Activated CD4-positive, alpha-beta T cell treated with anti-CD3 and anti-CD28 coated beads, Interleukin-2, Interleukin-6, amounts not matched to agents 100 ng/mL and 50 ng/mL, durations not matched to agents 16 hours and 8 hours (primary cell): ENCODE data around the gene PPP1R12C.

Experiments used
- DNase-seq: peaks from one replicate; pipeline ENCODE4 v3.0.0-alpha.2; 2020

PPP1R12C gene

DNA sequence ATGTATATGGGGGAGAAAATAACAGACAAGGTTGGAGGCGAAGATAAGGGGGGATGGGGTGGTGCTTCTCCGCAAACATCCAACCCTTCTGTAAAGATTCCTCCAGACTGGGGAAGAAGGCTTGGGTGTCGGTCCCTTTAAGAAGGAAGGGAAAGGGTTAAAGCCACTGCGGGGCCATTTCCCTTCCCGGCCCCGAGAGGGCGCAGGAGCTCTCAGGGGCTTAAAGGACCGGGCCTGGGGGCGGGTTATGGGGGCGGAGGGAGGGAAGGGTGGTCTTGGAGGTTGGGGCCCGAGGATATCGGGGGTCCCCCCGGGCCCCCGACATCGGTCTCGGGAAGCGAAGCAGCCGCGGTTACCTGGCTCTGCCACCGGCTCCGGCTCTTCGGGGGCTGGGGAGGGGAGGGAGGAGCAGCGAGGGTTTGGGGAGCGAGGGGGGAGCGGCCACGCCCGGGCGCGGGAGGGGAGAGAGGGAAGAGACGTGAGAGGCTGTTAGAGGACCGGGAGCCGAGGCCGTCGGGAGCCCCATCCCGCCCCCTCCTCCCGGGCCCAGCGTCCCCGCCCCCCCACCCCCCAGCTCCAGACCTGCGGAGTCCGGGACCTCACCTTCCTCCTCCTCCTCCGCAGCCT lies 28.8 kb upstream of the PPP1R12C start:
- DNase-seq = peak; percentile 51

GRCh38 chr19:55145232-55145631 lies 27.8 kb upstream of the PPP1R12C start:
- DNase-seq = no peak

DNA sequence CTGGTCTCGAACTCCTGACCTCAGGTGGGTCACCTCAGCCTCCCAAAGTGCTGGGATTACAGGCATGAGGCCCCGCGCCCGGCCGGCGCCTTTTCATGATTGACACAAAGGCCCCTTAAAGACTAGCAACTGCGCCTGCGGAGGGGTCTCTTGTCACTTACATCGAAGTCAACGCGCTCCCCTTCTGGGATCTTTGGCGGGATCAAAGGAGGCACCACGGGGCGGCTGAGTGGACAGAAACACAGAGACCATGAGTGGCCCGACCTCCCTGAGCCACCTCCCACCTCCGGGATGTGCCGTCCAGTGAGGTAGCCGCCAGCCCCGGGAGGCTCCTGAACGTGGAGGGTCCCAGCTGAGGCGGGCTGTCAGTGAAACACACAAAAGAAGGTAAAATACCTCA lies 24.3 kb upstream of the PPP1R12C start:
- DNase-seq = no peak

DNA sequence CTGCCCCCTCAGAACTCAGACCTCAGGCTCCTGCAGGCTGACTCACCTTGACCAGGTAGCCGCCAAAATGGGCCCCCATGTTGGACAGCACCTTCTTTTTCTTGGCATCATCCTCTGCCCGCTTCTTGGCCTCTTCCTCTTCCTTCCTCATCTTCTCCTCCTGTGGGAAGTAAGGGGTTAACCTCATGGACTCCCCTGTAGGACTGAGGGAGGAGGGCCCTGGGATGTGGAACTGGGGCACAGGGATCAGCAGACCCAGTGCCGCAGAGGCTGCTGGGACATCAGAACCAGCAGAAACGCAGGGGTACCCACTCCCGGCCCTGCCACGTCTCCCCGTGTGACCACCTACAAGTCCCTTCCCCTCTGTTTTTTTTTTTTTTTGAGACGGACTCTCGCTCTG lies 20.5 kb upstream of the PPP1R12C start:
- no peak for DNase-seq

DNA sequence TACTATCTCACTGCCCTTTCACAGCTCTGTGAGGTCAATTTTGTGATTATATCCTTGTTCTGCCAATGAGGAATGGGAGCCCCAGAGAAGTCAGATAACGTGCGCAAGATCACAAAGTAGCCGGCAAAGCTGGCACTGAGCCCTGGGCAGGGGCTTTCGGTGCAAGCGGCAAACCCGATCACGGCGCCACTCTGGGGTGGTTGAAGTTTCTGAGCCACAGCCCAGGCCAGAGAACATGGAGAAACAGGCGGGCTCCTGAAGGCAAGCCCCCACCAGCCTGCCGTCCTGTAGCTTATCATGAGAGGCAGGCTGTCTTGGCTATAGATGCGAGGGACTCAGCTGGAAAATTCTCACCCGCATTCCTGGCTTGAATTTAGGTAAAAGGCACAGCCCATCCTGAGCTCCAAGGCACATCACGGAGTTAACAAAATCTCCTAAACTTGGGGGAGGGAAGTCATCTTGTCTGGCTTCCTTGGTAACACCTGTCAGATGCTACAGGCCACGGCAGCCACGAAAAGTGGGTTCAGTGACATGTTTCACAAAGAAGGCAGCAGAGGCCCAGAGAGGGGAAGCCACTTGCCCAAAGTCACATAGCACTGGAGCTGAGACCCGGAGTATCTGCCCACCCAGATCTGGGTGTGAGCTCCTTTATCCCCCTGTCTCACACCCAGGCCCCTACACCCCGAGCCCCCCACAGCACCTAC lies 19.1 kb upstream of the PPP1R12C start:
- no peak for DNase-seq

GRCh38 chr19:55134736-55135135 lies 17.3 kb upstream of the PPP1R12C start:
- no peak for DNase-seq

- DNase-seq = no peak
These were observed 16.4 kb upstream of the PPP1R12C start for GRCh38 chr19:55133639-55134444.

- DNase-seq = no peak
These were observed 15.2 kb upstream of the PPP1R12C start for GRCh38 chr19:55132453-55133129.

- DNase-seq = no peak
These were observed 14.0 kb upstream of the PPP1R12C start for GRCh38 chr19:55131421-55131820.

GRCh38 chr19:55119053-55119452 lies 1.6 kb upstream of the PPP1R12C start:
- no peak for DNase-seq

DNA sequence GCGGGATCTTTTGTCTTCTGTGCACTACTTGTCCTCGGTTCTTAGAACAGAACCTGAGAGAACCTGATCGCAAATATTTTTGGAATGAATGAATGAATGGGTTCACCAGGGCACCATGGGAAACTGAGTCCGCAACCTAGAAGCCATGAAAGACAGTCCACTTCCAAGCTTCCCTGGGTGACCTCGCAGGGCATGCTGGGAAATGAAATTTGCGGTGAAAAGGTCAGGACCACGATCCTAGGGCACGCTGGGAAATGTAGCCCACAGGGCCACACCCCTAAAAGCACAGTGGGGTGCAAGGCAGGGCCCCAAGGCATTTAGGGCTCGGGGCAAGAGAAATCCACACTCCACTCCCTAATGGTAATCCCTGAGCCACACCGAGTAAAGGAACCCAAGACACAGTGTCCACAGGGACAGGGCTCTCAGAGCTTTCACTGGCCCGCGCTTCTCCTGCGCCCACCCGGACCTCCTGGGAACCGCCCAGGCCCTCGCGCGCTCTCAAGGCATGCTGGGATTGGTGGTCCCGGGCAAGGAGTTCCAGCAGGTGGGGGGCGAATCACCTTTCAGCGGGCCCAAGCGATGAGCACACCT lies 1.1 kb upstream of the PPP1R12C start:
- peak; percentile 66 for DNase-seq

DNA sequence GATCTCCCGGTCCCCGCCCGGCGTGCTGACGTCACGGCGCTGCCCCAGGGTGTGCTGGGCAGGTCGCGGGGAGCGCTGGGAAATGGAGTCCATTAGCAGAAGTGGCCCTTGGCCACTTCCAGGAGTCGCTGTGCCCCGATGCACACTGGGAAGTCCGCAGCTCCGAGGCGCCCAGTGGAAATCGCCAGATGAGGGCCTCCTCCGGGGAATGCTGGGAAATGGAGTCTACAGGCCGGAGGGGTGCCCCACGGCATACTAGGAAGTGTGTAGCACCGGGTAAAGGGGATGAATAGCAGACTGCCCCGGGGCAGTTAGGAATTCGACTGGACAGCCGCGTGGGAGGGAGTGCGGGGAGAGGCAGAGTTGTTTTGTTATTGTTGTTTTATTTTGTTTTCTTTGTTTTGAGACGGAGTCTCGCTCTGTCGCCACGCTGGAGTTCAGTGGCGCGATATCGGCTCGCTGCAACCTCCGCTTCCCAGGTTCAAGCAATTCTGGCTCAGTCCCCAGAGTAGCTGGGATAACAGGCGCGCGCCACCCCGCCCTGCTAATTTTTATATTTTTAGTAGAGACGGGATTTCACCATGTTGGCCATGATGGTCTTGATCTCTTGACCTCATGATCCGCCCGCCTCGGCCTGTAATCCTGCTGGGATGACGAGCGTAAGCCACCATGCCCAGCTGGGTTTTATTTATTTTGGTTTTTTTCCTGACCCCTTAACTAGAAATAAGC lies 390 bp upstream of the PPP1R12C start:
- DNase-seq = peak; percentile 99

GRCh38 chr19:55116232-55116858 lies 1.1 kb downstream of the PPP1R12C start:
- DNase-seq = peak; percentile 78

DNA sequence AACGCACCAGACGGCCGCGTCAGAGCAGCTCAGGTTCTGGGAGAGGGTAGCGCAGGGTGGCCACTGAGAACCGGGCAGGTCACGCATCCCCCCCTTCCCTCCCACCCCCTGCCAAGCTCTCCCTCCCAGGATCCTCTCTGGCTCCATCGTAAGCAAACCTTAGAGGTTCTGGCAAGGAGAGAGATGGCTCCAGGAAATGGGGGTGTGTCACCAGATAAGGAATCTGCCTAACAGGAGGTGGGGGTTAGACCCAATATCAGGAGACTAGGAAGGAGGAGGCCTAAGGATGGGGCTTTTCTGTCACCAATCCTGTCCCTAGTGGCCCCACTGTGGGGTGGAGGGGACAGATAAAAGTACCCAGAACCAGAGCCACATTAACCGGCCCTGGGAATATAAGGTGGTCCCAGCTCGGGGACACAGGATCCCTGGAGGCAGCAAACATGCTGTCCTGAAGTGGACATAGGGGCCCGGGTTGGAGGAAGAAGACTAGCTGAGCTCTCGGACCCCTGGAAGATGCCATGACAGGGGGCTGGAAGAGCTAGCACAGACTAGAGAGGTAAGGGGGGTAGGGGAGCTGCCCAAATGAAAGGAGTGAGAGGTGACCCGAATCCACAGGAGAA lies 1.9 kb downstream of the PPP1R12C start:
- no peak for DNase-seq

GRCh38 chr19:55114566-55115145 lies 2.8 kb downstream of the PPP1R12C start:
- no peak for DNase-seq

DNA sequence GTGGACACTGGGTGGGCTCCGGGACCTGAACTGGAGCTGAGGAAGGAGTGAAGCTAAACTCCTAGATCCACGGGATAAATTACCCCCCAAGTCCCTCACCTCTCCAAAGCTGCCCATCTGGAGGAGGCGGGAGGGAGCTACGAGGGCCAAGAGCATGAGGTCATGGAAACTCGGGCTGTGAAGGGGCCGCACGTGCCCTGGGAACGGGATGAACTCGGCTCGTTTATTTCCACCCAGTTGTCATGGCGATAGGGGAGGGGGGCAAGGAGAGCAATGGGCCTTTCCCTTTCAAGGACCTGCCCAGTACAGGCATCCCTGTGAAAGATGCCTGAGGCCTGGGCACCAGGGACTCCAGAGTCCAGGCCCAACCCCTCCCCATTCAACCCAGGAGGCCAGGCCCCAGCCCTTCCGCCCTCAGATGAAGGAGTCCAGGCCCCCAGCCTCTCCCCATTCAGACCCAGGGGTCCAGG lies 3.8 kb downstream of the PPP1R12C start:
- no peak for DNase-seq

DNA sequence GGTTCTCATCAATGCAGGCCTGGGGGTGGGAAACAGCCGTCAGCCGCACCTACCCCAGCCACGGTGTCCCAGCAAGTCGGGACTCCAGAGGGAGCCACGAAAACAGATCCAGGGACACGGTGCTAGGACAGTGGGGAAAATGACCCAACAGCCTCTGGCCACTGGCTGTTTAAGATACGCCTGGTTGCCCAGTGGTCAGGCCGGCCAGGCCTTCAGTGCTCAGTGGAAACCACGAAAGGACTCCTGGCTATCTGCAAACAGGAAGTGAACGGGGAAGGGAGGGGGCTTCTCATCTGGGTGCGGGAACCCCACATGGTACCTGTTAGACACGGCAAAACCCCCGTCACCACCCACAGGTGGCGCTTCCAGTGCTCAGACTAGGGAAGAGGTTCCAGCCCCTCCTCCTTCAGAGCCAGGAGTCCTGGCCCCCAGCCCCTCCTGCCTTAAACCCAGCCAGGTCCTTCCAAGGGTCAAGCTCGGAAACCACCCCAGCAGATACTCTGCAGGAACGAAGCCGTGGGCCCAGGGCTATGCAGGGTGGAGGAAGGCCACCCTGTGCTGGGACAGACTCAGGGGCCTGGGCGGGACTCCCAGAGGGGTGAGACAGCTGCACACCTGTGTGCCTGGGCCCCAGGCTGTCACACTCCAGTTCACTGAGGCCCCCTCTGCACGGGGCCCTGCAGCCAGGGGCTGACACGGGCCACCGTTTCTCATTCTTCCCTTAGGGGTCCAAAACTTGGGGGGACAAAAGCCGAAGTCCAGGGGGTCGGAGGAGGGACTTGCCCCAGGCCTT lies 4.5 kb downstream of the PPP1R12C start:
- no peak for DNase-seq

GRCh38 chr19:55112246-55112776 lies 5.1 kb downstream of the PPP1R12C start:
- no peak for DNase-seq

DNA sequence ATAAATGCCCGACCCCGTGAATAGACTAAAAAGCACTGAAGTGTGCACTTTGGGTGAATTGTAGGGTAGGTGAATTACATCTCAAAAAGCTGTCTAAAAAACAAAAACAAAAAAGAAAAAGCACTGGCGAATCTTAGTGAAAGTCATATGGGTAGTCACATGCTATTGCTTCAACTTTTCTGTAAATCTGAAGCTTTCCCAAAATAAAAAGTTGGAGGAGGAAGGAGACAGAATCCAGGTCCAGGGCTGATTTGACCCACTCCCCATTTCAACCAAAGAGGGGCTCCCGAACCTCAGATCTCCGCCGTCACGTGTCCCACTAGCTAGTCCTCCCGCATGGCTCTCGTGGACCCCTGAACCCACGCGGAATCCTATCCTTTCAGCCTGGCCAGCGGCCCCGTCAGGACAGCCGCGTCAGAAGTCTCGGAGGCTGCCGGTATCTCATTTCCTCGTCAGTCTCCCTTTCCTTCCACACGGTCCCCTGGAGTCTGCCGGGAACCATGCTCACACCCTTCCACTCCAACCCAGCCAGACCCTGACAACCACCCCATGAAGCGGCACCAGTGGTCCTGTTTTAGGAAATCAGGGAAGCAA lies 6.1 kb downstream of the PPP1R12C start:
- DNase-seq = no peak
